Activated CD4-positive, alpha-beta memory T cell treated with anti-CD3 and anti-CD28 coated beads for 36 hours (primary cell): ENCODE measurements around the gene TTLL8. TPM values are rescaled to one million over a fixed set of nuclear protein-coding genes. Genes with fewer than 3 reads are reported as not detected.

Experiments used
- CTCF ChIA-PET: fragments of 350-600 bp; sonication (Branson Sonifier 250); formaldehyde crosslinking; loops from one replicate; lab custom pipeline; 2021; ENCODE audit warnings: antibody characterized with exemption, inconsistent platforms; lab: Charles Lee
- POLR2A ChIA-PET: fragments of 350-600 bp; sonication (Branson Sonifier 250); formaldehyde crosslinking; loops from one replicate; lab custom pipeline; 2021; ENCODE audit warnings: antibody characterized with exemption; lab: Charles Lee
- DNase-seq: peaks from one replicate; pipeline ENCODE4 v3.0.0-alpha.2; 2020
- H3K27ac Mint-ChIP-seq: one replicate; pipeline ENCODE4 v1.8.0; 2021; ENCODE audit warnings: mixed read lengths
- H3K27me3 Mint-ChIP-seq: one replicate; pipeline ENCODE4 v1.8.0; 2021; ENCODE audit warnings: mixed read lengths
- H3K36me3 Mint-ChIP-seq: one replicate; pipeline ENCODE4 v1.8.0; 2021; ENCODE audit warnings: mixed read lengths
- H3K4me1 Mint-ChIP-seq: one replicate; pipeline ENCODE4 v1.8.0; 2021; ENCODE audit warnings: low read depth, mixed read lengths
- H3K4me3 Mint-ChIP-seq: one replicate; pipeline ENCODE4 v1.8.0; 2021; ENCODE audit warnings: mild to moderate bottlenecking, mixed read lengths
- H3K9me3 Mint-ChIP-seq: one replicate; pipeline ENCODE4 v1.8.0; 2021; ENCODE audit warnings: mixed read lengths
- intact Hi-C: fragments of 100-400 bp; cut with micrococcal nuclease; formaldehyde crosslinking; loops from one replicate; pipeline ENCODE4 v1.15.1; 2023
- total RNA-seq, 2 experiments: library from RNA; stranded (reverse); gene quantifications; one replicate each; pipeline ENCODE4 v1.2.3, GENCODE V29; 2021

TTLL8 gene
- total RNA-seq, 2 experiments from 2014 or later = not detected

GRCh38 chr22:50010676-50011446 lies 47.2 kb downstream of the TTLL8 start:
- ChIA-PET CTCF (interaction anchor here (0.6 kb wide), 2 partner anchors 17 to 20 kb away, joined by 3 read pairs; no protein-coding TSS in a partner anchor), POLR2A (interaction anchor here (1.2 kb wide), 1 partner anchor 49 kb away, joined by 3 read pairs; no protein-coding TSS in a partner anchor)
- Mint-ChIP-seq H3K4me1 (peaks cover 18% of the 10 kb centered on the region), H3K9me3 (no peaks in the 10 kb centered on the region), H3K36me3 (no peaks in the 10 kb centered on the region), H3K4me3 (peak overlapping the region; percentile 68), H3K27ac (peak overlapping the region; percentile 62), H3K27me3 (peaks cover 3% of the 10 kb centered on the region)
- intact Hi-C loops = no loop called here
- peak; percentile 66 for DNase-seq

GRCh38 chr22:50009765-50010675 lies 48.1 kb downstream of the TTLL8 start:
- Mint-ChIP-seq H3K27me3 (peaks cover 3% of the 10 kb centered on the region), H3K4me1 (peaks cover 21% of the 10 kb centered on the region), H3K27ac (no peak overlapping the region), H3K9me3 (no peaks in the 10 kb centered on the region), H3K36me3 (no peaks in the 10 kb centered on the region), H3K4me3 (peak overlapping the region; percentile 31)
- ChIA-PET CTCF (interaction anchor here (0.6 to 1.7 kb wide), 3 partner anchors 16 to 21 kb away, joined by 3 to 4 read pairs (median 3); no protein-coding TSS in a partner anchor), POLR2A (interaction anchor here (0.9 to 1.2 kb wide), 2 partner anchors 48 kb away, joined by 3 to 4 read pairs; no protein-coding TSS in a partner anchor)
- intact Hi-C loops = no loop called here
- DNase-seq = no peak

- H3K4me1 Mint-ChIP-seq = peaks cover 27% of the 10 kb centered on the region
Observed at GRCh38 chr22:50009251-50009650, 48.8 kb downstream of the TTLL8 start.

GRCh38 chr22:50008151-50009040 lies 49.7 kb downstream of the TTLL8 start:
- intact Hi-C loops = no loop called here
- DNase-seq = no peak
- ChIA-PET CTCF (interaction anchor here (1.1 to 1.7 kb wide), 3 partner anchors 15 to 23 kb away, joined by 3 to 5 read pairs (median 4); no protein-coding TSS in a partner anchor), POLR2A (no interaction called here)
- Mint-ChIP-seq H3K4me1 (peaks cover 27% of the 10 kb centered on the region), H3K9me3 (no peaks in the 10 kb centered on the region), H3K36me3 (no peaks in the 10 kb centered on the region), H3K27ac (no peak overlapping the region), H3K4me3 (no peak overlapping the region), H3K27me3 (peaks cover 5% of the 10 kb centered on the region)

More at GRCh38 chr22:50009251-50009650, 48.8 kb downstream of the TTLL8 start:
- H3K4me3 Mint-ChIP-seq = no peak overlapping the region
- peaks cover 3% of the 10 kb centered on the region for H3K27me3 Mint-ChIP-seq
- ChIA-PET CTCF (interaction anchor here (1.7 kb wide), 2 partner anchors 16 to 21 kb away, joined by 4 to 5 read pairs; no protein-coding TSS in a partner anchor), POLR2A (interaction anchor here (0.9 kb wide), 1 partner anchor 47 kb away, joined by 4 read pairs; no protein-coding TSS in a partner anchor)
- intact Hi-C loops = no loop called here
- no peak overlapping the region for H3K27ac Mint-ChIP-seq
- H3K9me3 Mint-ChIP-seq = no peaks in the 10 kb centered on the region
- no peaks in the 10 kb centered on the region for H3K36me3 Mint-ChIP-seq
- no peak for DNase-seq

GRCh38 chr22:50007057-50007511 lies 51.0 kb downstream of the TTLL8 start:
- no peak overlapping the region for H3K27ac Mint-ChIP-seq

GRCh38 chr22:50004918-50005317 lies 53.2 kb downstream of the TTLL8 start:
- DNase-seq = no peak
- CTCF ChIA-PET = interaction anchor here (0.9 to 2.7 kb wide), 5 partner anchors 9 to 25 kb away, joined by 3 to 19 read pairs (median 4); no protein-coding TSS in a partner anchor

More at GRCh38 chr22:50007057-50007511, 51.0 kb downstream of the TTLL8 start:
- H3K9me3 Mint-ChIP-seq = no peaks in the 10 kb centered on the region
- CTCF ChIA-PET = interaction anchor here (0.9 to 2.7 kb wide), 2 partner anchors 14 to 24 kb away, joined by 3 to 15 read pairs; no protein-coding TSS in a partner anchor
- POLR2A ChIA-PET = no interaction called here
- no peaks in the 10 kb centered on the region for H3K36me3 Mint-ChIP-seq
- H3K4me1 Mint-ChIP-seq = peaks cover 27% of the 10 kb centered on the region
- no peak overlapping the region for H3K4me3 Mint-ChIP-seq
- peaks cover 7% of the 10 kb centered on the region for H3K27me3 Mint-ChIP-seq
- DNase-seq = no peak
- intact Hi-C loops = no loop called here

GRCh38 chr22:50002791-50003190 lies 55.3 kb downstream of the TTLL8 start:
- CTCF ChIA-PET = interaction anchor here (1.8 kb wide), 1 partner anchor 10 kb away, joined by 12 read pairs; no protein-coding TSS in a partner anchor
- Mint-ChIP-seq H3K4me1 (peaks cover 18% of the 10 kb centered on the region), H3K4me3 (no peak overlapping the region), H3K9me3 (no peaks in the 10 kb centered on the region), H3K36me3 (no peaks in the 10 kb centered on the region), H3K27ac (no peak overlapping the region), H3K27me3 (peaks cover 12% of the 10 kb centered on the region)
- no peak for DNase-seq
- POLR2A ChIA-PET = no interaction called here
- intact Hi-C loops = no loop called here

More at GRCh38 chr22:50004918-50005317, 53.2 kb downstream of the TTLL8 start:
- H3K4me3 Mint-ChIP-seq = no peak overlapping the region
- no peaks in the 10 kb centered on the region for H3K36me3 Mint-ChIP-seq
- no peaks in the 10 kb centered on the region for H3K9me3 Mint-ChIP-seq
- intact Hi-C loops = no loop called here
- POLR2A ChIA-PET = interaction anchor here (0.9 to 2.1 kb wide), 3 partner anchors 11 to 21 kb away, joined by 3 to 9 read pairs (median 3); no protein-coding TSS in a partner anchor
- H3K27ac Mint-ChIP-seq = peak overlapping the region; percentile 84
- peaks cover 15% of the 10 kb centered on the region for H3K4me1 Mint-ChIP-seq
- H3K27me3 Mint-ChIP-seq = peaks cover 6% of the 10 kb centered on the region

GRCh38 chr22:50001388-50002231 lies 56.5 kb downstream of the TTLL8 start:
- ChIA-PET POLR2A (no interaction called here), CTCF (interaction anchor here (1.8 kb wide), 1 partner anchor 9 kb away, joined by 12 read pairs; no protein-coding TSS in a partner anchor)
- Mint-ChIP-seq H3K27me3 (peaks cover 12% of the 10 kb centered on the region), H3K9me3 (no peaks in the 10 kb centered on the region), H3K4me3 (no peak overlapping the region), H3K36me3 (no peaks in the 10 kb centered on the region), H3K4me1 (peaks cover 18% of the 10 kb centered on the region), H3K27ac (no peak overlapping the region)
- no peak for DNase-seq
- intact Hi-C loops = no loop called here

GRCh38 chr22:50000587-50001387 lies 57.3 kb downstream of the TTLL8 start:
- no peaks in the 10 kb centered on the region for H3K36me3 Mint-ChIP-seq
- DNase-seq = no peak
- ChIA-PET POLR2A (interaction anchor here (0.8 kb wide), 1 partner anchor 13 kb away, joined by 3 read pairs; no protein-coding TSS in a partner anchor), CTCF (interaction anchor here (1.1 kb wide), 1 partner anchor 30 kb away, joined by 3 read pairs; no protein-coding TSS in a partner anchor)
- H3K4me3 Mint-ChIP-seq = no peak overlapping the region
- no peaks in the 10 kb centered on the region for H3K9me3 Mint-ChIP-seq
- peaks cover 12% of the 10 kb centered on the region for H3K27me3 Mint-ChIP-seq
- peaks cover 18% of the 10 kb centered on the region for H3K4me1 Mint-ChIP-seq
- H3K27ac Mint-ChIP-seq = no peak overlapping the region
- intact Hi-C loops = no loop called here
